NCI-H1048 (cell line): ENCODE results near the gene EZH1.

Source experiments
- DNase-seq: peaks from one replicate; lab custom pipeline; 2025; lab: John Stamatoyannopoulos, UW

EZH1 gene

GRCh38 chr17:42709561-42709960, 35.3 kb downstream of the EZH1 start:
- no peak for DNase-seq

GRCh38 chr17:42708588-42708987, 36.3 kb downstream of the EZH1 start:
- no peak for DNase-seq

GRCh38 chr17:42706732-42707131, 38.1 kb downstream of the EZH1 start:
- DNase-seq, result no peak

- no peak for DNase-seq
These were observed 39.9 kb downstream of the EZH1 start for GRCh38 chr17:42704837-42705494.

- no peak for DNase-seq
These were observed 40.4 kb downstream of the EZH1 start for GRCh38 chr17:42704490-42704836.

GRCh38 chr17:42702446-42702845, 42.4 kb downstream of the EZH1 start:
- DNase-seq, result no peak

- DNase-seq, result no peak
These were observed 44.1 kb downstream of the EZH1 start for GRCh38 chr17:42700586-42701289.

- DNase-seq, result no peak
These were observed 45.5 kb downstream of the EZH1 start for GRCh38 chr17:42699415-42699740.

GRCh38 chr17:42698736-42699414, 46.0 kb downstream of the EZH1 start:
- no peak for DNase-seq

GRCh38 chr17:42697108-42697811, 47.6 kb downstream of the EZH1 start:
- no peak for DNase-seq

GRCh38 chr17:42695500-42695899, 49.3 kb downstream of the EZH1 start:
- no peak for DNase-seq

- no peak for DNase-seq
These were observed 50.3 kb downstream of the EZH1 start for GRCh38 chr17:42694524-42694923.

- DNase-seq, result no peak
These were observed 52.4 kb downstream of the EZH1 start for GRCh38 chr17:42692489-42692888.

GRCh38 chr17:42691021-42691545, 53.8 kb downstream of the EZH1 start:
- no peak for DNase-seq

- DNase-seq, result no peak
These were observed 54.2 kb downstream of the EZH1 start for GRCh38 chr17:42690596-42690995.

- DNase-seq, result no peak
These were observed 57.0 kb downstream of the EZH1 start for GRCh38 chr17:42687707-42688320.

- no peak for DNase-seq
These were observed 58.2 kb downstream of the EZH1 start for GRCh38 chr17:42686520-42687128.

GRCh38 chr17:42685831-42686230, 59.0 kb downstream of the EZH1 start:
- no peak for DNase-seq

- no peak for DNase-seq
These were observed 59.8 kb downstream of the EZH1 start for GRCh38 chr17:42684929-42685556.

- no peak for DNase-seq
These were observed 61.3 kb downstream of the EZH1 start for GRCh38 chr17:42683407-42684034.
